Cardiac septum (tissue), 1 donor: Measurements from ENCODE around the gene LYSET. TPM values are rescaled to one million over a fixed set of nuclear protein-coding genes. Genes with fewer than 3 reads are reported as not detected.
"Not testable (repeated sequence)": the region's sequence is repeated elsewhere in the genome, so short reads cannot be mapped to it uniquely, and the experiment has no call there.

Experiments
- DNase-seq: peaks from one replicate; pipeline ENCODE4 v3.0.0-alpha.2; 2020; ENCODE audit warnings: low spot score
- intact Hi-C: fragments of 100-400 bp; cut with DNase I; formaldehyde crosslinking; loops from one replicate; pipeline ENCODE4 v1.14.0; 2022
- total RNA-seq: library from RNA; stranded (reverse); fragmentation: NEBNext Ultra II Directional; extraction: Animal tissue kit (Norgen Biotek cat#: 25700); gene quantifications from one replicate; pipeline ENCODE4 v1.2.1, GENCODE V29; 2021
- donor health status: DM: no; HTN: no; CAD: no.

The LYSET gene
- total RNA-seq, 1 donor from 2014 or later, result 17.3 TPM

- intact Hi-C loops, result not testable (repeated sequence)
Observed at GRCh38 chr14:93165271-93166265, 19.5 kb upstream of the LYSET start.

GRCh38 chr14:93168610-93169009, 16.5 kb upstream of the LYSET start:
- peak; percentile 31 for DNase-seq
- intact Hi-C loops, result not testable (repeated sequence)

More at GRCh38 chr14:93165271-93166265, 19.5 kb upstream of the LYSET start:
- DNase-seq, result peak; percentile 26

- peak; percentile 26 for DNase-seq
- intact Hi-C loops, result not testable (repeated sequence)
Observed at GRCh38 chr14:93169619-93170018, 15.5 kb upstream of the LYSET start.

- peak; percentile 20 for DNase-seq
- intact Hi-C loops, result not testable (repeated sequence)
Observed at GRCh38 chr14:93170141-93170540, 15.0 kb upstream of the LYSET start.

- intact Hi-C loops, result no loop called here
- DNase-seq, result no peak
Observed at GRCh38 chr14:93171376-93171775, 13.7 kb upstream of the LYSET start.

GRCh38 chr14:93173943-93174395, 11.1 kb upstream of the LYSET start:
- DNase-seq, result no peak
- intact Hi-C loops, result no loop called here

GRCh38 chr14:93174731-93175130, 10.4 kb upstream of the LYSET start:
- DNase-seq, intact Hi-C loops: not testable (repeated sequence)

- intact Hi-C loops, result no loop called here
- DNase-seq, result no peak
Observed at GRCh38 chr14:93175492-93175891, 9.6 kb upstream of the LYSET start.

- intact Hi-C loops, result loop anchor here (2.0 kb wide), 1 partner anchor 67 kb away; no protein-coding TSS in a partner anchor
- no peak for DNase-seq
Observed at GRCh38 chr14:93183596-93184317, 1.4 kb upstream of the LYSET start.

- no peak for DNase-seq
- intact Hi-C loops, result loop anchor here (1.0 to 2.0 kb wide), 2 partner anchors 22 to 69 kb away; partner anchors contain the start of genes GON7 and UBR7
Observed at GRCh38 chr14:93185349-93185720, 218 bp downstream of the LYSET start.

GRCh38 chr14:93186466-93186865, 1.3 kb downstream of the LYSET start:
- intact Hi-C loops, result no loop called here
- DNase-seq, result no peak

- DNase-seq, result no peak
- intact Hi-C loops, result no loop called here
Observed at GRCh38 chr14:93186956-93187355, 1.8 kb downstream of the LYSET start.

- DNase-seq, result no peak
- intact Hi-C loops, result no loop called here
Observed at GRCh38 chr14:93195316-93195999, 10.3 kb downstream of the LYSET start.

GRCh38 chr14:93199031-93199430, 13.9 kb downstream of the LYSET start:
- no peak for DNase-seq
- intact Hi-C loops, result no loop called here

- intact Hi-C loops, result loop anchor here (10.0 kb wide), 1 partner anchor 414 kb away; no protein-coding TSS in a partner anchor
- DNase-seq, result no peak
Observed at GRCh38 chr14:93200553-93200952, 15.4 kb downstream of the LYSET start.

GRCh38 chr14:93201155-93201704, 16.1 kb downstream of the LYSET start:
- intact Hi-C loops, result loop anchor here (10.0 kb wide), 1 partner anchor 414 kb away; no protein-coding TSS in a partner anchor

GRCh38 chr14:93206793-93207467, 21.8 kb downstream of the LYSET start, which contains the start of the genes GON7 and UBR7:
Gene GON7, minus strand, starts transcription at chr14:93207065. Its CDS starts 28 bp downstream, at chr14:93207037.
Gene UBR7, plus strand, starts transcription at chr14:93207256. Its CDS starts 36 bp downstream, at chr14:93207292.
- intact Hi-C loops, result loop anchor here (1.0 to 10.0 kb wide), 3 partner anchors 22 to 408 kb away; partner anchors contain the start of genes BTBD7 and LYSET
- peak; percentile 98 for DNase-seq

More at GRCh38 chr14:93201155-93201704, 16.1 kb downstream of the LYSET start:
- no peak for DNase-seq
